Cerebellar nuclear complex (tissue), 1 donor: ENCODE data around the gene NR2E3.
"Not testable (repeated sequence)": the region's sequence is repeated elsewhere in the genome, so short reads cannot be mapped to it uniquely, and the experiment has no call there.

ENCODE experiments used
- DNase-seq, 2 experiments: peaks; one replicate each; lab custom pipeline; 2025; lab: John Stamatoyannopoulos, UW

Gene NR2E3

GRCh38 chr15:71815301-71815700 lies 4.9 kb downstream of the NR2E3 start:
- no peak for DNase-seq

DNA sequence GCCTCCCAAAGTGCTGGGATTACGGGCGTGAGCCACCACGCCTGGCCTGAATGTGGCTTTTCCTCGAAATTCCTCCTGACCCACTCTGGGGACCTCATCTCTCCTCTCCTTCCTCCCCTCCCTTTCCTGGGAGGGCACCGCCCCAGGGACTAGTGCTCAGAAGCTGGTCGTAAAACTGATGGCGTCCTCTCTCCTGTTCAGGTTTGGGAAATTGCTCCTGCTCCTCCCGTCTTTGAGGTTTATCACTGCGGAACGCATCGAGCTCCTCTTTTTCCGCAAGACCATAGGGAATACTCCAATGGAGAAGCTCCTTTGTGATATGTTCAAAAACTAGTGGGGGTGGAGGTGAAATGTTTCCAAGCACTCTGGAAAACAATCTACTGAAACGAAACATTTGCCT lies 7.0 kb downstream of the NR2E3 start:
- no peak for DNase-seq

- no peak for DNase-seq
Observed at GRCh38 chr15:71820127-71820526, 9.8 kb downstream of the NR2E3 start.

DNA sequence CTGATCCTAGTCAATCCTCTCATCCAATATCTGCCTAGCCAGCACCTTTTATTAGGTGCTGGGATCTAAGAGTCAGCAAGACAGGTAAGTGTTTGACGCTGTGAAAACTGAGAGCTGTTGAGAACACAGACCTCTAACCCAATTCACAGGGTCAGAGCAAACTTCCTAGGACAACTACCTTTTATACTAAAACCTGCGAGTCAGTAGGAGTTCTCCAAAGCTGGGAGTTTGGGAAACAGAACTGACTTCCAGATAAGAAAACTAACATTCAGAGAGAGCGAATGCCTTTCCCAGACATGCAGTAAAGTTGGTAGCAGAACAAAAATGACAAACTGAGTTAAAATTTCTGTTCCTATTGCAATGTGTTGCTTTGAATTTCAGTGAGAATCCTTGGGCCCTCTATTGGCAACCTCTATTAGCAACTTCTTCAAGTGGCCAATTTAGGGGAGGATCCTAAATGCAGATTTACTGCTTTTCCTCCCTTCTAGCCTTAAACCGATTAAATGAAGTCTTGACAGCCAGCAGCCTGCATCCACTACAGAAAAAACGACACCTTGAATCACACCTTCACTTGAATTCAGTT lies 11.3 kb downstream of the NR2E3 start:
- DNase-seq = no peak

DNA sequence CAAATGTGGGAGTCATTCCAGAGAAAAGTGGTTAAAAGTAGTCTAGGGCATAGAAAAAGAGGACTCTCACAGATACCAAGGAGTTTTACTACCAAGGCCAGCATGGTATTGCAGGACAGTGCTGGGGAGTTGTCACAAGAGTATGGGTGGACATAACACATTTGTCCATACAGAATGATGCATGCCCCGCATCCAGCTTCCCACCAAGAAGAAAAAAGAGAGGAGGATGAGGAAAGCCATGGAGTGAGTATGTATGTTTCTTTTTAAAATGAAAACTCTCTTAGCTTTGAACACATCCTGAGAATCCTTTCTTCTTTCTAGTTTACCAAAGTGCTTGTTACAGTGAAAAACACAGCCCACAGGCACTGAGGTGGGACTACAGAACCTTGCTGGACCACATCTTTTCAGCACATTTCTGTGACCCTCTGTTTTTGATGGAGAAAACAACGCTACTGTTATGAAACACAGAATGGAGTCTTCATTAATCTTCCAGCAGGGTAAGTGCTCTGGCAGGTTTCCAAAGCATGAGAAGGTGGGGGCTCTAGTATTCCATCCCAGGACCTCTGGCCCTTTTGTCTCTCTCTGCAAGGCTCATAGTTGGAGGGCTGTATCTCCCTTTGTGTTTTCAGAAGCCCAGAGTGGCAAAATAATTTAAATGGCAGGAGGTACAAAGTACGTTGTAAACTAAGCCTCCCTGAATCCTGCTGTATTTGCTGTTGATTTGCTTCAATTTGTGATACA lies 12.7 kb downstream of the NR2E3 start:
- DNase-seq = no peak

- DNase-seq = no peak
Observed at GRCh38 chr15:71823801-71824200, 13.4 kb downstream of the NR2E3 start.

DNA sequence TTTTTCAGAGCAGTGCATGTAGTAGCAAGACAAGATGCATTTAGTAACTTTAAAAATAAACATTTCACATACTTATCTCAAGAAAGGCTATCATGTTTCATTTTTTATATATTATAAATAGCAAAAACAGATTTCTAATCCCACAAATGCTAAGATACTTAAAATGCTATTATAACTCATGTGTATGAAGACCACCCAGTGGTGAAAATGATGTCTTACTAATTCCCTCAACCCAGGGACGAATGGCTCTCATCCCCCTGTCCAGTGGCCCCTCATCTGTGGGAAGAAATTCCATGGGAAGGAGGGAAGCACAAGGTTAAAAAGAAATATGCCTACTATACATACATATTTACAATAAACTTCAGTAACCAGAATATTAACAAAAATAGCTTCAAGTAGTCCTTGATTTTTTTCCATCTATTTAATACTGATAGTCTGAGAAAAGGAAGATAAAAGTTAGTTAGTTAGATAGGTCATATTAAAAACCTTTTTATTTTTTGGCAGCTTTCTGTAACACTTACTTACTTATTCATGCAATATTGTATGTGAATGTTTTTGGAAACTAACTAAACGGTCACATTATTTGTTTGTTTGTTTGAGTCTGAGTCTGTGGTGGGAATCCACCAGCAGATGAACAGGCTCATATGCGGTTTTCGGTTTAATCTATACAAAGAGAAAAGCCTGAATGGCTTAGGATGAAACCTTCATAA lies 14.8 kb downstream of the NR2E3 start:
- DNase-seq = no peak

DNA sequence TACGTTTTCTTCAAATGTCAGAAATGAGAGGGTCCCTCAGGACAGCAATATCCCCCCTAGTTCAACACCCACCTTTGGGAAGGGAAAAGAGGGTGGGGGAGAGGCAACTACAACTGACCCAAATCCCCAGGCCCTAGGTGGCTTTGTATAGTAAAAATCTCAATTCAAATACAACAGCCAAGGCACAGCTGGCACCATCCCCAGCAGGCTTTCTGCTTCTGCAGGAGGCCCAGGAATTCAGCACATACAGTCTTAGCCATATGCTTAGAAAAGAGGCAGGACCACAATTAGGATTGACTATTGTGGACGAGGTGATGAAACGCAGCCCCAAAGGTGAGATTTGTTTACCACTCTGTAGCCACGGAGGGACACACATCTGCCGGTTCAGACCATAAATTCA lies 15.8 kb downstream of the NR2E3 start:
- no peak for DNase-seq

DNA sequence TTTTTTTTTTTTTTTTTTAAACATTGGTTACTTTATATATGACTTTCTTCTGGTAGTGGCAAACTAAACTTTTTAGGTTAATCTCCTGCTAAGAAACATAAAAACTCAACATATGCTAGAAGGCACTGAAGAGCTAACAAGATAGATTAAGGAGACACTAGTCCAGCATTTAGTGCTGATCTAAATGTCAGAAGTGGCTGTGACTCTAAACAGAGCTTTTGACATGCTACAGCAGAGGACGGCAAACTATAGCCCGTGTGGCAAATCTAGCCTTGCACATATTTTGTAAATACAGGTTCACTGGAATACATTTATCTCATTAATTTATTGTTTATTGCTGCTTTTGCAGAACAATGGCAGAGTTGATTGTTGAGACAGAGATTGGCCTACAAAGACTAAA lies 20.6 kb downstream of the NR2E3 start:
- DNase-seq = no peak

- no peak for DNase-seq
Observed at GRCh38 chr15:71841563-71841962, 31.2 kb downstream of the NR2E3 start.

DNA sequence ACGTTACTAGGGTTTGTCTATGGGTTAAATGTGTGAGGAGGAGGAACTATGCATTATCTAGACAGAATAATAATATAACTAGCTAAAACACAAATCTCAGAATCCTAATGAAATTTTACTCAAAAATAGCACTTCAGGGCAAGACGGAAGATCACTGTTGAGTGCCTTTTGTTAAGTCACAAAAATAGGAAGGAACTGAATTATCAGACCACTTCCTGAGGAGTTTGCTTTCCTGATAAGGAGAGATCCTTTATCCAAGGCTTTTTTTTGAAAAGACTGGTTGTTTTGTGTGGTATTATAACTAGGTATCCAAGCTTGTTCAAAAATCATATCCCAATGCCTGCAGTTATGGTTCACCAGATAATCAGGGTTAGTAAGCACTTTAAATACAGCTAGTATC lies 34.6 kb downstream of the NR2E3 start:
- DNase-seq = no peak

DNA sequence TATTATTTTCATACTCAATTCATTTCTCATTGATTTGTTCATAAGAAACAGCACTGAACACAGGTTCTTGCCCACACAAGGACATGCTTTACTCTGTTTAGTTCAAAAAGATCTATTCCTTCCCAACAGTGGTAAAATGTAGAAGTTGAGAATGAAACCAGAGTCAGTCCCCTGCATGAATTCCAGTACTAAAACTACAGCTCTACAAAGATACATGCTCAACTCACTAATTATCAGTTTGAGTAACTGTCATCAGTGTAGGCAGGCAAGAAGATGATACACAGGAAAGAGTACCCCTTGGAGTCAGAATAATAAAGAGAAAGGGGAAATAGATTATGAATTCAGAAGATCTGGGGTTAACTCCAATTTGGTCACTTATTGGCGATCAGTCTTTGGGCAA lies 43.2 kb downstream of the NR2E3 start:
- DNase-seq = no peak

GRCh38 chr15:71858232-71858631 lies 47.9 kb downstream of the NR2E3 start:
- not testable (repeated sequence) for DNase-seq
